GM18873 (cell line): ENCODE measurements around the gene ZNF423.

Experiments
- ATAC-seq: cut with Tn5 transposase; IDR thresholded peaks from one replicate; pipeline ENCODE4 v1.9.1; 2021; ENCODE audit warnings: mild to moderate bottlenecking, moderate library complexity, moderate number of reproducible peaks; ENCODE audit not compliant: unreplicated experiment, low FRiP score

ZNF423 gene

DNA sequence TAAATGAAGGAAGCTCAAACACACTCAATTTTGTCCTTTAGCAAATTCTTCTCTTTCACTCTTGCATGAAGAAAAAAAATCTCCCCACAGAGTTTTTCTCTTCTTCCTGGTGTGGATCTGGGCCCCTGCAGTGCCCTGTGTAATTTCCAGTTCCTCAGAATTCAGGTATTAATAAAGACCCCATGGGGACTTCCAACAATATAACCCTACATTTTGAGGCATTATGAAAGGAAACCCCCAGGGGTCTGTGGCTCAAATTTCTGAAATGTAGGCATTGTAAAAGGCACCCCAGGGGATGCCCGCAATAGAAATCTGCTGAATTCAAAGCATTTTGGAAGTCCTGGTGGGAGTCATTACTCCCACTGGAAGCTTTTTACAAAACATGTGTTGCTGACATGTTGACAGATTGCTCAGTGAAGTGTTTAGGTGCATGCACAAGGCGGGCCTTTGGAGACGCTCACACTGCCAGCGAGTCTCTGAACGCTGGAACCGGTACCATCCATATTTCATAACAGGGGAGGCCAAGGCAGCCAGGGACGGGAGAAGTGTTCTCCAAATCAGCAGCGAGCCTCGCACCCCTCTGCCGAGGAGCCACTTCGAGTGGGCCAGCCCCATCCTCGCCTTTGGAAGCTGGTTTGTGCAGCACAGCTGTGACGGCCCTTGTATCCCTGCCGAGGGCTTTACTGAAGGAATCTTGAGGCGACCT, 154.0 kb downstream of the ZNF423 start:
- no peak for ATAC-seq

DNA sequence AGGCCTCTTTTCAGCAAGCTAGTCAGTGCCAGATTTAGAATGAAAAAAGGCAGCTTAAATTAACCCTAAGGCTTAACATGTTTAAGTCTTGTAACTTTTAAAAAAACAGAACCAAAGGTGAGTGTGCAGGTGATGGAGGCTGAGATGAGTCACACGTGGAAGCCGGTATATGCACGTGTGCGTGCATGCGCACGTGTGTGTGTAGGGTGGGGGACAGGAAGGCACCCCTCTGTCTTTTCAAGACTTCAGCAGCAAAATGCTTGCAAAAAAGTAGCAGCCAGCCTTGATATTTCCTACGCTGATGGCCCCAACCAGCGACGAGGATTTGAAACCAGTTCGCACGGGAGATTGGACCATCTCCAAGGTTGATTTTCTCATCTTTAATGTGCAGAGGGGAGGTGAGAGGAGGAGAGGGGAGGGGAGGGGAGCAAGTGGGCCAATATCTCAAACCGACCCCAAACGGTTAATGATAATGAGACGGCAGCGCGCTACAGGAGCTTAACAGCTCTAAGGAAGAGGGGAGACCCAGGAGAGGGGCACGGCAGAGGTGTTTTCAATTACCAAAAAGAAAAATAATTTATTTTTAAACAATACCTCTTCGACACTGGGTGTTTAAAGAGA, 154.7 kb downstream of the ZNF423 start:
- ATAC-seq: no peak

GRCh38 chr16:49700251-49701064, 155.5 kb downstream of the ZNF423 start:
- ATAC-seq: no peak

DNA sequence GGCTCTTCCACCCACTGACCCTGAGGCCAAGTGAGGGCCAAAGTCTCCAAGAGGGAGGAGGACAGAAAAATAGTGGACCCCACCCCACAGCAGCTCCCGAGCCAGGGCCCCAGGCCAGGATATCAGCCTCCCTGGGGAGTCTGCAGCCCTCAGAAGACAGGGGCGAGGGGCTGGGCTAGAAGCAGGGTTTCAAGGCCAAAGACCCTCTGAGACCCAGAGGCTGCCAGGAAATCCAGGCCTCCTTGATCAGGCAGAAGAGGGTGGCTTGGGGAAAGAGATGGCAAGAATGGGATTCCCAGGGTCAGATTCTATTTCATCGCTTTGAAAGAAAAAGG, 156.1 kb downstream of the ZNF423 start:
- no peak for ATAC-seq

GRCh38 chr16:49698931-49699840, 156.7 kb downstream of the ZNF423 start:
- ATAC-seq: no peak

- no peak for ATAC-seq
Observed at GRCh38 chr16:49698453-49698815, 157.5 kb downstream of the ZNF423 start.

- no peak for ATAC-seq
Observed at GRCh38 chr16:49697631-49698452, 158.1 kb downstream of the ZNF423 start.

- no peak for ATAC-seq
Observed at GRCh38 chr16:49696414-49697101, 159.4 kb downstream of the ZNF423 start.

- no peak for ATAC-seq
Observed at GRCh38 chr16:49695782-49696413, 160.0 kb downstream of the ZNF423 start.

DNA sequence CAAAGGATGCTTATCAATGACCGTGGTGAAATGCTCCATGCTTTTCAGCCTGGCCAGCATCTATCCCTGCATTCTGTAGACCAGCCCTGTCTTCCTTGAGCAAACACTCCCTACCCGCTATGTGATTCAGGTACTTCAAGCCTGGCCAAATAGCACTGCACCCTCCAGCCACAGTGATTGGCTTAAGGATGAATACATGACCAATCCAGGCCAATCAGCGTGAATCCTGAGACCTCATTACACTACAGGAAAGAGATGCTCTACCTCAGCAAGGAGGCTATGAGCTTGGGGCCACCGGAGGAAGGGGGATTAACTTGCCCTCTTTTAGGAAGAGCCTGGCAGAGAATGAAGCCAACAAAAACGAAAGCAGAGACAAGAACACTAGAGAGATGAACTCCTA, 162.5 kb downstream of the ZNF423 start:
- ATAC-seq: no peak

DNA sequence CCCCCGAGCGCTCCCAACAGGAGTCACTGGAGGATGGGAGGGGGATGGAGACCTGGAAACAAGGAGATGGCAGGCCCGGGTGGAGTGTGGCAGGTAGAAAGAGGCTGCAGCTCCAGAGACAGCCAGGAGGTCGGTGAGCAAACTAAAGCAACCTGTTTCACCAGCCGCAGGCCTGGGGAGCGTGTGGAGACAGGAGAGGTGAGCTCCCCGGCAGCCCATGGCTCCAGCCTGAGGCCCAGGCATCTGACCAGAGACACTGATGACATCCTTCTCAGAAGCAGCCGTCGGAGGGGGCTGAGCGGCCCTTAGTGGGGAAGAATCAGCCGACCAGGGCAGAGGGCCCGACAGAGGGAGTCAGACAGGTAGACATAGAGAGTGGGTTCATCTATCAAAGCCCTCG, 165.1 kb downstream of the ZNF423 start:
- no peak for ATAC-seq

GRCh38 chr16:49688036-49688697, 167.7 kb downstream of the ZNF423 start:
- ATAC-seq: no peak

DNA sequence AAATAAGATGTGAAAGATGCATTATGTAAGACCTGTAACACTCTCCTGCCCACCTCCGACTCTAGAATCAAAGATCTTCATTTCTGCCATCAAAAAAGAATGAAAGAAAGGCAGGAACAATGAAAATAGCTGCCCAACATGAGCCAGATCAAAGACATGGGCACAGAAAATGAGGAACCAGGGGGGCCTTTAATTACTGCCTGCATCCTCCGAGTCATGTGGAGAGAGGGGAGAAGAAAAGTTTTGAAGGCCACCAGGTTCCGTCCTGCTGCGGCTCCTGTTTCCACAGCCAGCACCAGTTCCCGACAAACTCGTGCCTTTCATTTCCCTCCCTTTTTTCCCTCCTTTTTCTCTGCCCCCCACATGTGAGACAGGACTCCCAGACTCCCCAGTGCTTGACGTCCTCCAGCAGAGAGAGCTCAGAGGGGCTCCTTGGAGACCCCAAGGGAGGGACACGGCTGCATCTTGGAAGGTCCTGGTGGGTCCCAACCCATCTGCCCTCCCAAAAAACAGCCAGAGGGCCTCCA, 168.4 kb downstream of the ZNF423 start:
- no peak for ATAC-seq

- no peak for ATAC-seq
Observed at GRCh38 chr16:49684696-49685095, 171.2 kb downstream of the ZNF423 start.

GRCh38 chr16:49682577-49683165, 173.2 kb downstream of the ZNF423 start:
- no peak for ATAC-seq

DNA sequence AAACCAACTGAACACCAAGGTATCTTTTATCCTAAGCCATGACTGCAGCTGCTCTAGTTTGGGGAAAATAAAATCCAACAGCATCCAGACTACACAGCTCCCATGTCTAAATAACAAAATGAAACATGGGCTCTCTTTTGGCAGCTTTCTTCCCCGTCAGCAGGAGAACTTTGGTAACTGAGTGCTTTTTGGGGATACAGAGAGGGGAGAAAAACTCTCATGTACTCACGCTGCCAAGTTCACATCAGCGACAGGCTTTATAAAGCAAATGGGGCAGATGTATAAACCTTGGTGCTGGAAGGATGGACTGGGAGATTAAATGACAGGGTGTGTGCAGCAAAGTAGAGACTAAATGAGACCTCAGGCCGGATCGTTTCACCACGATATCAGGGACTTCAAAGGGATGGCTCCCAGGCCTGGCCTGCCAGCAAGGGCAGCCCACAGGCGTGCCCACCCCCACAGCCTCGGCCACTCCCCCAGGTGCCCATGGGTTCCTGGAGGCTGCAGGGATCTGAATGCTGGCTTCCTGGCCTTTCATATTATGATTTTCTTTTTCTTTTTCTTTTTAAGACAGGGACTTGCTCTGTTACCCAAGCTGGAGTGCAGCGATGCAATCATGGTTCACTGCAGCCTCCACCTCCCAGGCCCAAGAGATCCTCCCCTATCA, 174.6 kb downstream of the ZNF423 start:
- no peak for ATAC-seq

DNA sequence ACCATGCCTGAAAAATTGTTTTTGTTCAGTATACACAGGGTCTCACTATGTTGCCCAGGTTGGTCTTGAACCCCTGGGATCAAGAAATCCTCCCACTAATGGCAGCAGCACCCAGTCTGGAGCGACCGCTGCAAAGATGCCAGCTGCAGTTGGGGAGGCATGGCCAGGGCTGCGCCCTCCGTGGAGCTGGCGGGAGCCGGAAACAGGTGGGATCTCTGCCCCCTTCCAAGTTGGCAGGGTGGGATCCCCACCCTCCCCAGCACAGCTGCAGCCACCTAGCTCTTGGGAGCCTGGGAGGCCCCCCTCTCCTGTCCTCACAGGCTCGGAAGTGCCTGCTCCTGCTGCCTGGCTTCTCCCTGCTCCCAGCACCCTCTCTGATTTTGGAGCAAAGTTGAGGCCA, 176.8 kb downstream of the ZNF423 start:
- no peak for ATAC-seq
